Measurements from ENCODE around the gene TAF13. TPM values are rescaled to one million over a fixed set of nuclear protein-coding genes. Genes with fewer than 3 reads are reported as not detected.
"Not testable (repeated sequence)": the region's sequence is repeated elsewhere in the genome, so short reads cannot be mapped to it uniquely, and the experiment has no call there.

Gene TAF13
- total RNA-seq, 1 donor from 2014 or later = 74.6 TPM

DNA sequence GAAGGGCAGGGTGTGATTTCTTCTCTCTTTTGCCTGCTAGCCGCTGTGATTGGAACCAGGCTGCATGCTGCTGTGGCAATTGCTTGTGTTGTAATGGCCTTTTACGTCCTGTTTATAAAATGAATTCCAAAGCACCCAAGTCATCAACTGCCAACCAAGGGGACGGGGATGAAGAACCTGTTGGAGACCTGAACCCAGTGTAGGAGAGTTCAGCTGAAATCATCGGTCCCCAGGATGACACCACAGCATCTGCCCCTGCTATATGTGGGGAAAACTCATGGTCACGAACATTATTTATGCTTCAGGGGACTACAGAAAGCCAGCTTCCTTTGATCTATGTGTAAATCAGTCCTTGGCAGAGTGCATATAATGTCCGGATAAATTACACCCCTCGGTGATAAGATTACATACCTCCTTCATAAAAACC, 18.6 kb upstream of the TAF13 start:
- FAIRE-seq (no peak), DNase-seq (ENCODE audit: low spot score in 2 of 2) (no peak)

DNA sequence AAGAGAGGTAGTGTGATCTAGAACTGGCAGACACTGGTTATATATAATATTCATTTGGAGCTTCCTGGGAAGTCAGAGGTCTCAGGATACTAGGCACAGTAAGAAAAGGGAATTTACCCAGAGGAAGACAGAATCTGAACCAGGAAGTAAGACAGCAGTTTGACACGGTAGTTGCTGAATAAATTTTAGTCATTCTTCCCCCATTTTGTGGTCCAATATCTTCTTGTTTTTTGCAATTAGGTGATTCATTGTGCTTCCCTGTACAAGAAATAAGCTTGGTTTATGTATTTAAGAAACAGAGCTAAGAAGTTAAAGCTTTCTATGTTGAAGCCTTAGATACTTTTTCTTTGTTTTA, 16.0 kb upstream of the TAF13 start:
- FAIRE-seq = no peak
- no peak for DNase-seq (ENCODE audit: low spot score in 2 of 2)

GRCh38 chr1:109091078-109091838, 15.5 kb upstream of the TAF13 start:
- no peak for FAIRE-seq
- DNase-seq (ENCODE audit: low spot score in 2 of 2) = no peak

GRCh38 chr1:109090196-109091077, 14.6 kb upstream of the TAF13 start, which contains the start of gene TMEM167B:
Gene TMEM167B (plus strand): TSS chr1:109090764. CDS start chr1:109090873, 109 bp downstream.
- no peak for FAIRE-seq
- DNase-seq (ENCODE audit: low spot score in 2 of 2) = peak; percentile 65 to 77

- DNase-seq (ENCODE audit: low spot score in 2 of 2) (peak; percentile 61 to 63), FAIRE-seq (no peak)
These were observed 13.6 kb upstream of the TAF13 start for GRCh38 chr1:109089242-109090015.

DNA sequence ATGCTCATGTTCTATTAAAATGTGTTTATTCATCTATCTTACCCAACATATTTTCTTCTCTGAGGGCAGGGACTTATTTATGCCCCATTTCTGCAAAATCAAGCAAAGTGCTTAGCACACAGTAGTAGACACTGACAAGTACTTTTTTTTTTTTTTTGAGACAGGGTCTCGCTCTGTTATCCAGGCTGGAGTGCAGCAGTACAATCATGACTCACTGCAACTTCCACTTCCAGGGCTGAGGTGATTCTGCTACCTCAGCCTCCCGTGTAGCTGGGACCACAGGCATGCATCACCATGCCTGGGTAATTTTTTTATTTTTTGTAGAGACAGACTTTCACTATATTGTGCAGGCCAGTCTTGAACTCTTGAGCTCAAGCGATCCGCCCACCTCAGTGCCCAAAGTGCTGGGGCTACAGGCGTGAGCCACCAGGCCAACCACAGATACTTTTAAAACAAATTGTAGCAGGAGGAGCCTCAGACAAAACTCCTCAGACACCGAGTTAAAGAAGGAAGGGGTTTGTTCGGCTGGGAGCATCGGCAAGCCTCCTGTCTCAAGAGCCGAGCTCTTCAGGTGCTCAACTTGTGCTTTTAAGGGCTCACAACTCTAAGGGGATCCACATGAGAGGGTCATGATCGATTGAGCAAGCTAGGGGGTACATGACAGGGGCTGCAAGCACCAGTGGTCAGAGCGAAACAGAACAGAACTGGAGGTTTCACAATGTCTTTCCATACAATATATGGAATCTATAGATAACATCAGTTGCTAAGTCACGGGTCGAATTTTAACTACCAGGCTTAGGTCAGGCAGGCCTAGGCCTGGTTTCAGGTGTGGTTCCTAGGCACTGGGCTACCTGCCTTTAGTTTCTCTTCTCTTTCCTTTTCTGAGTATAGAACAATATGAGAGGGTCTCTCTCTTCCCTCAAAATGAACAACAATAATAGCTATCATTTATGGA, 9.0 kb upstream of the TAF13 start:
- no peak for DNase-seq (ENCODE audit: low spot score in 2 of 2)
- no peak for FAIRE-seq

- FAIRE-seq (peak; percentile 80), DNase-seq (ENCODE audit: low spot score in 2 of 2) (peak; percentile 58 to 73)
These were observed 8.1 kb upstream of the TAF13 start for GRCh38 chr1:109083923-109084322.

DNA sequence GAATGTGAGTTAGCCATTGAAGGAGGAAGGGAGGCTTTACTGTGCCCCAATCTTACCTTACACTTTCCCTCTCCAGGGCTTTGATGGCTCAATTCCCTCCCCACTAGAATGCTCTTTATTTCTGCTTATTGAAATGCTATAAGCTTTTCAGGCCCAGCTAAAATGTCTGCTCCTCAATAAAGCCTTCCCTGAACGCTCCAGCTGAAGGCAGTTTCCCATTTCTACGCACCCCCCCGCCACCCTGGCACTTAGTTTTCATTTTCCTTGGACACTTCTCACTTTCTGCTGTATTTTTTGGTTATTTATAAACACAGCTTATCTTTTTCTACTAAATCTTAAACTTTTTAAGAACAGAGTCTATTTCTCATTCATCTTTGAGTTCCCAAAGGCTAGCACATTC, 7.7 kb upstream of the TAF13 start:
- DNase-seq (ENCODE audit: low spot score in 2 of 2) (no peak), FAIRE-seq (no peak)

GRCh38 chr1:109080441-109081082, 4.8 kb upstream of the TAF13 start:
- no peak for DNase-seq (ENCODE audit: low spot score in 2 of 2)
- no peak for FAIRE-seq

GRCh38 chr1:109079240-109079622, 3.4 kb upstream of the TAF13 start:
- DNase-seq (ENCODE audit: low spot score in 2 of 2) (no peak), FAIRE-seq (no peak)

GRCh38 chr1:109078317-109078716, 2.5 kb upstream of the TAF13 start:
- FAIRE-seq (no peak), DNase-seq (ENCODE audit: low spot score in 2 of 2) (no peak)

DNA sequence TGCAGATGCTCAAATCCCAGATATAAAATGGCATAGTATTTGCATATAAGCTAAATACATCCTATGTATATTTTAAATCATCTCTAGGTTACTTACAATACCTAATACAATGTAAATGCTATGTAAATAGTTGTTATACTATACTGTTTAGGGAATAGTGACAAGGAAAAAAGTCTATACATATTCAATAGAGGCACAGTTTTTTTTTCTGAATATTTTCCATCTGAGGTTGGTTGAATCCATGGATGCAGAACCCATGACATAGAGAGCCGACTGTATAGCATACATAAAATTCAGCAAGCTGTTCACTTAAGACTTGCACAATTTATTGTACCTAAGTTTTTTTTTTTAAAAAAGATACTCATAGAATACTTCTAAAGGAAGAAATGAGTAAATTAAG, 6.5 kb downstream of the TAF13 start:
- FAIRE-seq = no peak

GRCh38 chr1:109067883-109068282, 7.9 kb downstream of the TAF13 start:
- no peak for FAIRE-seq
- DNase-seq (ENCODE audit: low spot score in 2 of 2) = no peak

More for the DNA sequence above, 6.5 kb downstream of the TAF13 start:
- DNase-seq (ENCODE audit: low spot score in 2 of 2) = no peak

GRCh38 chr1:109065137-109065536, 10.7 kb downstream of the TAF13 start:
- DNase-seq (ENCODE audit: low spot score in 2 of 2) (no peak), FAIRE-seq (no peak)

DNA sequence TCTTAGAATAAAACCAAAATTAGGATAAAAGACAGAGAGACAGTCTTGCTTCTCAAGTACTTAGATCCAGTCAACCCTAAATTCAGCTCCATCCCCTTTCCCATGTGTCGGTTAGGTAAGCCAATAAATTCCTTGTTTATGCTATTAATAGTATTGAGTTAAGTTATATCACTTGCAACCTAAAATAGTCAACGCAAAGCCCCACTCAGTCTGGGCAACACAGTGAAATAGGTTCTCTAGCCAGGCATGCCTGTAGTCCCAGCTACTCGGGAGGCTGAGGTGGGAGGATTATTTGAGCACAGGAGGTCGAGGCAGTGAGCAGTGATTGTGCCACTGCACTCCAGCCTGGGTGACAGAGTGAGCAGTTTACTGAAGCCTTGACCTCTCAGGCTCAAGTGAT, 14.6 kb downstream of the TAF13 start:
- no peak for FAIRE-seq
- no peak for DNase-seq (ENCODE audit: low spot score in 2 of 2)

GRCh38 chr1:109060707-109061106, 15.1 kb downstream of the TAF13 start:
- no peak for DNase-seq (ENCODE audit: low spot score in 2 of 2)
- FAIRE-seq = no peak

DNA sequence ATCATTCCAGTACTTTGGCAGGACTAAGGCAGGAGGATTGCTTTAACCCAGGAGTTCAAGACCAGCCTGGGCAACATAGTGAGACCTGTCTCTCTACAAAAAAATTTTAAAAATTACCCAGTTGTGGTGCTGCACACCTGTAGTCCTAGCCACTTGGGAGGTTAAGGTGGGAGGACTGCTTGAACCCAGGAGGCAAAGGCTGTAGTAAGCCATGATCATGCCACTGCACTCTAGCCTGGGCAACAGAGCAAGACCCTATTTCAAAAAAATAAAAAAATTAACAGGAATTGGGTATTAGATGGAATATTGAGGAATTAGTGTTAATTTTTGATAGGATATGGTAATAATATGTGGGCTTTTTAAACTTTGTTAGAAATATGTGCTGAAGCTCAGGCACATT, 16.8 kb downstream of the TAF13 start:
- no peak for DNase-seq (ENCODE audit: low spot score in 2 of 2)
- FAIRE-seq = no peak

- FAIRE-seq (no peak), DNase-seq (ENCODE audit: low spot score in 2 of 2) (no peak)
These were observed 19.7 kb downstream of the TAF13 start for GRCh38 chr1:109056064-109056463.

- not testable (repeated sequence) for FAIRE-seq; DNase-seq (ENCODE audit: low spot score in 2 of 2)
These were observed 23.7 kb downstream of the TAF13 start for GRCh38 chr1:109052145-109052544.
